ENCODE data around the gene SIX1.
A peak's percentile ranks its signal among the peaks of the same experiment; 100 is the strongest.

SIX1 gene

GRCh38 chr14:60648934-60649874 is at the start of gene SIX1:
TSS of gene SIX1 (minus strand) at chr14:60649477. CDS start at chr14:60649189, 288 bp downstream.
- no peak for DNase-seq (ENCODE audit: low read depth)
- peak within 1 kb of the TSS; percentile 30 for H3K4me3 ChIP-seq (ENCODE audit: low read depth, low read length)
- TF ChIP-seq CTCF (IDR thresholded peaks at IDR 0.05; ENCODE audit: low read depth, low read length, missing control alignments): no peak

DNA sequence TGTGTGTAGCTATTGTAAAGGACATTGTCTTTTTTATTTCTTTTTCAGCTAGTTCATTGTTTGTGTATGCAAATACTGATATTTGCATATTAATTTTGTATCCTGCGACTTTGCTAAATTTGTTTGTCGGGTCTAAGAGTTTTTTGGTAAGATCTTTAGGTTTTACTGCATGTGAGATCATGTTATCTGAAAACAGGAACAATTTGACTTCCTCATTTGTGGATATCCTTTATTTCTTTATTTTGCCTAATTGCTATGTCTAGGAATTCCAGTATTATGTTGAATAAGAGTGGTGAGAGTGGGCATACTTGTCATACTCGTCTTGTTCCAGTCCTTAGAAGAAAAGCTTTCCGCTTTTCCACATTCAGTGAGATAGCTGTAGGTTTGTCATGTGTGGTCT is 46.0 kb upstream of the SIX1 start:
- TF ChIP-seq CTCF (IDR thresholded peaks at IDR 0.05; ENCODE audit: low read depth, low read length, missing control alignments): no peak
- DNase-seq (ENCODE audit: low read depth): no peak
- no peak overlapping the region for H3K4me3 ChIP-seq (ENCODE audit: low read depth, low read length)

- TF ChIP-seq CTCF (IDR thresholded peaks at IDR 0.05; ENCODE audit: low read depth, low read length, missing control alignments): no peak
- H3K4me3 ChIP-seq (ENCODE audit: low read depth, low read length): no peak overlapping the region
- DNase-seq (ENCODE audit: low read depth): no peak
These were observed 42.3 kb upstream of the SIX1 start for GRCh38 chr14:60691383-60692113.

DNA sequence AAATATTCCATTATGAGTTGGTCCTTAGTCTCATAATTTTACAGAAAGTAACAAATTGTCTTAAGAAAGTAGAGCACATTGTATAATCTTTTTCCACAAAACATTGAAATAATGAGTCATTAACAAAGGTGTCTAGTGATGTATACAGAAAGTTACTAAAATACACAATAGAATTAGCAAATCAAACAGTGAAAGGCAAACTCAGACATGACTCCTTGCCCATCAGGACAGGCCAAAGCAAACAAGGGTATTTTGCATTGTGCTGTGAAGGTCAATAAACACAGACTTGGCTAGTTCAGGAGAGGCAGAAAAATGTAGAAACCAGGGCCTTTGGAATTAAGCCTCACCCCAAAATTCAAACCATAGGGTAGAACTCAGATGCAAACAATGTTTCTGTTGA is 37.6 kb upstream of the SIX1 start:
- H3K4me3 ChIP-seq (ENCODE audit: low read depth, low read length): no peak overlapping the region
- no peak for TF ChIP-seq CTCF (IDR thresholded peaks at IDR 0.05; ENCODE audit: low read depth, low read length, missing control alignments)
- DNase-seq (ENCODE audit: low read depth): no peak

DNA sequence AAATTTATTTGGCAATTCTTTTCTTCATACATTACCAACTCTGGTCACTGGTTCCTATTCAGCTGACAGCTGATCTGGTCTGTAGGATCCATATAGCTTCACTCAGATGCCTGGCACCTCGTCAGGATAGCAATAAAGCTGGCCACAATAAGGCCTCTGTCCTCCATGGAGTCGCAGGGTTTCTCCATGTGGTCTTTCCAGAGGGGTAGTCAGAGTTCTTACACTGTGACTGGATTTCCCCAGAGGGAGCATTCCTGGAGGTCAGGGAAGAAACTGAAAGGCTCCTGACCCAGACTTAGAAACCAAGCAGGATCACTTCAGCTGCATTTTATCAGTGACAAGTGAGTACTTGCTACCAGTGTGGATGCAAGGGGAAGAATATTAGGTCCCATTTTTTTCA is 34.9 kb upstream of the SIX1 start:
- no peak for TF ChIP-seq CTCF (IDR thresholded peaks at IDR 0.05; ENCODE audit: low read depth, low read length, missing control alignments)
- no peak for DNase-seq (ENCODE audit: low read depth)
- no peak overlapping the region for H3K4me3 ChIP-seq (ENCODE audit: low read depth, low read length)

DNA sequence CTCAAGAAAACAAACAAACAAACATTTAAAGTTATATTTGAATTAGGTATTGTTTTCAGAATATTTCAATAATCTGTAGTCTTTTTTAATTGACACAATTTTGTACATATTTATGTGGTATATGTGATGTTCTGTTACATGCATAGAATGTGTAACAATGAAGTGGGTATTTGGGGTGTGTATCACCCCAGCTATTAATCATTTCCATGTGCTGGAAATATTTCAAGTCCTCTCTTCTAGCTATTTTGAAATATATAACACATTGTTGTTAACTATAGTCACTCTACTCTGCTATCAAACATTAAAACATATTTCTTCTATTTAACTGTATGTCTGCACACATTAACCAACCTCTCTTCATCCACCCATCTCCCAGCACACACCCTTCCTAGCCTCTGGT is 32.0 kb upstream of the SIX1 start:
- TF ChIP-seq CTCF (IDR thresholded peaks at IDR 0.05; ENCODE audit: low read depth, low read length, missing control alignments): no peak
- no peak for DNase-seq (ENCODE audit: low read depth)
- H3K4me3 ChIP-seq (ENCODE audit: low read depth, low read length): no peak overlapping the region
